ENCODE results near the gene PLPPR5.

Gene PLPPR5

DNA sequence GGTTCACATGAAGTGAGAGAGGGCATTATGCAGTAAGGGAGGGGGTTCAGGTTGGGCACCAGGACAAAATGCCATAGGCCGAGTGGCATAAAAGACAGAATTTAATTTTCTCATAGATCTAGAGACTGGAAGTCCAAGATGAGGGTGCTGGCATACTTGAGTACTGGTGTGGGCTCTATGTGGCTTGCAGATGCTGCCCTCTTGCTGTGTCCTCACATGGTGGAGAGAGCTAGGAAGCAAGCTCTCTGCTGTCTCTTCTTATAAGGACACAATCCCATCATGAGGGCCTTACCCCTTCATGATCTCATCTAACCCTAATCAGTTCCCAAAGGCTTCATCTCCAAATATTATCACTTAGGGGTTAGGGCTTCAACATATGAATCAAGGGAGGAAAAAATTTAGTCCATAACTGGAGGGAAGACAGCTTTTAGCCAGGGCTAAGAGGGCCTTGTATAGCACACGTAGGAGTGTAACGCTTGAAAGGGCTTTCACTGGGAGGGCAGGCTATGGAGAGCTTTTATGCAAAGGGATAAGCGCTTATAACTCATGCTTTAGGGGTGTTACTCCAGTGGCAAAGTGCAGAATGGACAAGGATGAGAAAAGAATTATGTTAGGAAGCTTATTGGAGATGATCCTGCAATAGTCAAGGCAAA is 64.5 kb downstream of the PLPPR5 start:
- ATAC-seq: no peak
- Mint-ChIP-seq H3K9me3 (no peaks in the 10 kb centered on the region), H3K4me1 (peaks cover 10% of the 10 kb centered on the region), H3K36me3 (no peaks in the 10 kb centered on the region), H3K4me3 (no peak overlapping the region), H3K27ac (no peak overlapping the region)
- no peak for DNase-seq (ENCODE audit: low spot score in 2 of 2)

DNA sequence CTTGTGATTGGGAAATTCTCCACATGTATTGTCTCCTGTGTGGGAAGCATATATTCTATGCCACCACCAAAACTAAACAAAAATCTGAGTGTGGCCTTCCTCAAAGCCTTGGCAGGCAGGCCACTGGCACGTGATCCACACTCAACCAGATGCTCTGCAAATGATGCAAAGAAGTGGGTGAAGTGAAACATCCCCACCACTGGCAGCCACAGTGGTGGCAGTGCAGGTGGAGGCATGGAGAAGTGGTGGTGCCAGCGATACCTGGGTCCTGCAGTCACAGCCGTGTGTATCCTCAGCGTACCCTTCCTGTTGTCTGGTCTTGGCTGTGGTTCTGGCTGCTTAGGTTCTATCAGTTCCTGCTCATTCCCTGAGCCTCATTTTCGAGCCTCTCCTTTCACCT is 65.2 kb downstream of the PLPPR5 start:
- ATAC-seq (no peak), DNase-seq (ENCODE audit: low spot score in 2 of 2) (no peak)
- H3K9me3 Mint-ChIP-seq: no peaks in the 10 kb centered on the region
- peaks cover 10% of the 10 kb centered on the region for H3K4me1 Mint-ChIP-seq
- H3K4me3 Mint-ChIP-seq: no peak overlapping the region
- H3K36me3 Mint-ChIP-seq: no peaks in the 10 kb centered on the region
- no peak overlapping the region for H3K27ac Mint-ChIP-seq

DNA sequence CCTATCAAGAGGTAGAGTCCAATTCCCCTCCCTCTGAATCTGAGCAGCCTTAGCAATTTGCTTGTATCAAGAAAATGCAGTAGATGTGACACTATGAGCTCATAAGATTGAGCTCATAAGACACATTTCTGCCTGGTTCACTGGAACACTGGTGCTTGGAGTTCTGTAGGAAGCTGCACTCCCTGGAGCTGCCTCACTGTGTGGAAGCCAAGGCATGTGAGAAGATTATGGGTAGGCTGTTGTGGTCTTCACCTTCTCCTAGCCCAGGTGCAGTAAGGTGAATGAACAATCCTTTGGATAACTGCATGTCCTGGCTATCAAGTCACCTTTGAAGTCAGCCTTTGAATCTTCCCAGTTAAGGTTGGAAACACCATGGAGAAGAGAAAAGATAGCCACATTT is 67.3 kb downstream of the PLPPR5 start:
- no peak for DNase-seq (ENCODE audit: low spot score in 2 of 2)
- Mint-ChIP-seq H3K36me3 (no peaks in the 10 kb centered on the region), H3K9me3 (no peaks in the 10 kb centered on the region), H3K4me1 (peaks cover 10% of the 10 kb centered on the region), H3K4me3 (no peak overlapping the region), H3K27ac (no peak overlapping the region)
- no peak for ATAC-seq

DNA sequence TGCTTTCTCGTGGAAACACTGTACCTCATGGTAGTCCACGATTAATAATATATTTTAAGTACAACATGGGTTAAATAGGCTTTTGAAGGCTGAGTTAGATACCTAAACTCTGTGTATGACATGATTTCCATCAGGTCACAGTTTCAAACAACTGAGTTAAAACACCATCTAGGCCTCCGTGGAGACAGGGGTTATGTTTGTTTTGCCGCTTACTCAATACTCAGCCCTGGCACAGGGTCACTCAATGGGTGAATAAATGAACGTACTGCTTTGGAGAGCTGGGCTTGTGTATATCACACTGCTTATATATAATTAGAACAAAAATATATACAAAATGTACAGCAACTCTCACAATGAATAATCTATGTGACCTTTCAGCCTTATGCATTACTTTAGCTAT is 72.5 kb downstream of the PLPPR5 start:
- Mint-ChIP-seq H3K4me1 (no peaks in the 10 kb centered on the region), H3K9me3 (no peaks in the 10 kb centered on the region), H3K36me3 (no peaks in the 10 kb centered on the region), H3K27ac (no peak overlapping the region), H3K4me3 (no peak overlapping the region)
- no peak for ATAC-seq
- no peak for DNase-seq (ENCODE audit: low spot score in 2 of 2)

DNA sequence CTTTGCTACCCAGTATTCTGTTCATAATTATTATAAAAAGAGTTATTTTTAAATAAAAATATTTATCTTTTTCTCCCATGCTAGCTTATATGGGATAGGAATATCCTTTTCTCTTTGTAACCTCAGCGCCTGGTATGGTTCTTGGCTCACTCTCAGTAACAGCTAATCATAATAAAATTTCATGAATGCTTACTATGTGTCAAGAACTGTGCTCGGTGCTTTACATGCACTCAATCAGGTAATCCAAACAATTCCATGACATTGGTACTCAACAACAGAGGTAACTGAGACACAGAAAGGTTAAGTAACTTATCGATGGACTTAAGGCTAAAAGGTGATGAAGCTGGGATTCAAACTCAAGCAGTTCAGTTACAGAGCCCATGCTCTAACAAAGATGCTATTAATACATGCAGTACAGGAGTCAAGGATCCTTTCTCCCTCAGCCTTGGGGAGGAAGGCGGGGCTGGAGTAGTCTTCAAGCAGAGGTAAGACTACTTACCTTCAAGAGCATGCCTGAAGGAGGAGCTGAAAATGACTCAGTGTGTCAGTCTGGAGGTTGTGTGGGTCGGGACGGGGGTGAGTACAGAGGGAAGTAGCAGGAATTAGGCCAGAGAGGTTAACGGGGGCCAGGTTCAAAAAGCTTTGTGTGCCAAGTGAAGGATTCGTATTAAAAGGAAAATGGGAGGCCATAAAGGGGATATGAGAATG is 73.4 kb downstream of the PLPPR5 start:
- no peaks in the 10 kb centered on the region for H3K9me3 Mint-ChIP-seq
- no peaks in the 10 kb centered on the region for H3K4me1 Mint-ChIP-seq
- DNase-seq (ENCODE audit: low spot score in 2 of 2) (no peak), ATAC-seq (no peak)
- H3K36me3 Mint-ChIP-seq: no peaks in the 10 kb centered on the region
- H3K27ac Mint-ChIP-seq: no peak overlapping the region
- no peak overlapping the region for H3K4me3 Mint-ChIP-seq

DNA sequence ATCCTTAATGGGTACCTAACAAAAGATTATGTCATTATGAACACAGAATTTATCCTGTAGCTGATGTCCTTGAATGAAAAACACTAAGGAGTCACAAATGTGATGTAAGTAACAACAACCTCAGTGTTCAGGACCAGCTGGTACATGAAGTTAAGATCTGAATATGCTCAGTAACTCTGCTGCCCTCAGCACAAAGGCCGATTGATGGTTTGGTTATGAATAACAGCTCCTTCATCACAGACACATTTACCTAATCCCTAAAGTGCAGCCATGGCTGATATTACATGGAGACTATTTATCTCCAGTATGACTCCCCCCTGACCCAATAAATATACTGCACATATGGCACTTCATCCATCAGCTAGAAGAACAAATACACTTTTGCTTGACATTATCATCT is 75.2 kb downstream of the PLPPR5 start:
- ATAC-seq: no peak
- H3K9me3 Mint-ChIP-seq: no peaks in the 10 kb centered on the region

DNA sequence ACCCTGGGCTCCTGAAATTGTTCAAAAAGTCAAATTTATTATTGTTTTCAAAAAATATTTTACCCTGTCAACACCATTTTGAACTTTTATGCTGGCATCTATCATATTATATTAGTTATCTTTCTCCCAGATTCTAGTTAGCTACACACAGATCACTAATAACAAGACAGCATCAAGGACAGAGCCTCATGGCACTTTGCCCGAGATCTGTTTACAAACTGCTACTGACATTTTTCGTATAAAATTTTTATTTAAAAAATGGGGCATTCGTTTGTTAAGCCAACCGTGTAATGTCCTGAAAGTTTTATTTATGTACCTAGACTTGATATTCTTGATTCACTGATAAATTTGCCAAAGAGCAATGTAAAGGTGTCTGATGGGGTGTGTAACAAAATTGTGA is 78.1 kb downstream of the PLPPR5 start:
- H3K9me3 Mint-ChIP-seq: no peaks in the 10 kb centered on the region
- ATAC-seq (no peak), DNase-seq (ENCODE audit: low spot score in 2 of 2) (no peak)
- no peaks in the 10 kb centered on the region for H3K36me3 Mint-ChIP-seq
- no peaks in the 10 kb centered on the region for H3K4me1 Mint-ChIP-seq
- no peak overlapping the region for H3K27ac Mint-ChIP-seq
- no peak overlapping the region for H3K4me3 Mint-ChIP-seq

More for the DNA sequence above, 75.2 kb downstream of the PLPPR5 start:
- no peak overlapping the region for H3K4me3 Mint-ChIP-seq
- no peaks in the 10 kb centered on the region for H3K36me3 Mint-ChIP-seq
- no peak overlapping the region for H3K27ac Mint-ChIP-seq
- DNase-seq (ENCODE audit: low spot score in 2 of 2): no peak
- no peaks in the 10 kb centered on the region for H3K4me1 Mint-ChIP-seq

DNA sequence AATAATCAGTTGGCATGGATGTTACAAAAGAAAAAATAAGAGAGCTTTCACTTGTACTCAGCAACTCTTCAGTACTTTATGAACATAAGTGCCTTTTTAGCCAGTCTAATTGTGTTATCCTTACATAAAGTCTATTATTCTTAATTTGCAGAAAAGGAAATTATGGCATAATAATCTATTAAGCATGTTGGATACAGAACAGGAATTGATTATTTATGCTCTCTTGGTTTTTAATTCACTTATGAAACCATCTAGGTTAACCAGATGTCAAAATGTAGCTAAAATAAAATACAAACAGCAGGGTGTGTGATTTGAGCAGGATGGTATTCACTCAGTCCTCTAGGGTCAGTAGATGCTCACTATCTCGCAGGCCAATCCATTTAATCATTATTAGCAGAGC is 79.7 kb downstream of the PLPPR5 start:
- H3K27ac Mint-ChIP-seq: no peak overlapping the region
- no peaks in the 10 kb centered on the region for H3K36me3 Mint-ChIP-seq
- no peak overlapping the region for H3K4me3 Mint-ChIP-seq
- peaks cover 3% of the 10 kb centered on the region for H3K4me1 Mint-ChIP-seq
- ATAC-seq (no peak), DNase-seq (ENCODE audit: low spot score in 2 of 2) (no peak)
- no peaks in the 10 kb centered on the region for H3K9me3 Mint-ChIP-seq

DNA sequence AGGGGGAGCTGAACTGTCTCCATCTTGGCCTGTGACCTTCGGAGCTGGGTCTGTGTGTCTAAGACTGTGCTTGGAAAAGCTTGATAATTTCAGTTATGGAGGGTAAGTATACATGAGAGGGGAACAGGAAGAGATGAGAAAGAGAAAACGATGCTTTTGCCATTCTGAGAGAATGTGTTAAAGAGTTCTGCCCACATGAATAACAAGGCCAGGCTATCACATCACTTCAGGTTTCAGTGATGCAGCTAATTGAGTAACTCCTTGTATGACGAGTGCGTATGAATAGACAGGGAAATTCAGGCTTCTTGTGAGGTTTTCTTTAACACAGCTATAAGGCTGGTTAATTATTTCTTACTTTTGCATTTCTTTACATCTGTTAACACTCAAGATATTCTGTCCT is 81.0 kb downstream of the PLPPR5 start:
- DNase-seq (ENCODE audit: low spot score in 2 of 2): no peak
- peak; percentile 85 for ATAC-seq
- Mint-ChIP-seq H3K27ac (no peak overlapping the region), H3K9me3 (no peaks in the 10 kb centered on the region), H3K4me3 (no peak overlapping the region), H3K4me1 (peaks cover 6% of the 10 kb centered on the region), H3K36me3 (no peaks in the 10 kb centered on the region)

DNA sequence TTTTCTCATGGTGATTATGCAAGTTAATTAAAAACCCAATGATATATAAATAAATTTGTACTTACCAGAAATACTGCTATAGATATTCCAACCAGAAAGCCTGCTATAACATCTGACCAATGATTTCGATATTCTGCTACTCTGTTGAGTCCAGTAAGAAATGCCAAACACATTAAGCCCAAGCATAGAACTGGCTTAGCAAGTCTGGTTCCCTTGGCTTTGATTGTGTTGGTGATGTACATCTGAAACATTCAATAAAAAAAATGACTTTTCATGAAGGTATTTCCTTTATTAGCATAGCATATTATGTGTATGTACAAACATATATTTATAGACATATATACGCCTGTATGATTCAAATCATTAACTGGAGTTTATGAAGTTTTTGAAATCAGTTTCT is 82.8 kb downstream of the PLPPR5 start:
- Mint-ChIP-seq H3K27ac (no peak overlapping the region), H3K9me3 (no peaks in the 10 kb centered on the region), H3K4me3 (no peak overlapping the region), H3K4me1 (peaks cover 6% of the 10 kb centered on the region), H3K36me3 (no peaks in the 10 kb centered on the region)
- DNase-seq (ENCODE audit: low spot score in 2 of 2) (no peak), ATAC-seq (no peak)

DNA sequence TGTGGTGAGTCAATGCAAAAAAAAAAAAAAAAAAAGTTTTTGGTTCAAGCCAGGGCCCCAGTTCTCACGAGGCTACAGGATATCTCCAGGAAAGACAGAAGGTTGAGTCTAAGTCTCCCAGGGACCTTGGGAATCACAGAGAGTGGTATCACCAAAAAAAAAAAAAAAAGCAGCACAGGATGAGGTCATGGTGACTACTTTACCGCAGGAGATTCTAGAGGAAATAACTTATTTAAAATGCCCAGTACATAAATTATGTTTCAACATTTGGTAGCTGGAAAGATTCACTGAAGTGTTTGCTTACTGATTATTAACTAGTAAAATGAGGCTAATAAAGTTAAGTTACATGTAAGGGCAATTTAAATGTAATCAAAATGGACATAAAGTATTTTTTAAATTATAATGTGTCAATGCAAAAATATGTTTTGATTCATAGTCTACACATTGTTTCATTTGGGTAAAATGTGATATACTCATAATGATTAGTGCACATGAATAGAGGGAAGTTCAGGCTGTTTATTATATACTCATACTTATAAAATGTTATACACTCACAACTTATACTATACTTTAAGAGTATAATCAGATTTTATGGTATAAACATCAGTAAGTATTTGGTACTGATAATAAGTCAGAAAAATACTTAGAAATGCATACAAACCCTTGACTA is 84.1 kb downstream of the PLPPR5 start:
- no peak for DNase-seq (ENCODE audit: low spot score in 2 of 2)
- no peaks in the 10 kb centered on the region for H3K36me3 Mint-ChIP-seq
- H3K9me3 Mint-ChIP-seq: no peaks in the 10 kb centered on the region
- no peak overlapping the region for H3K27ac Mint-ChIP-seq
- H3K4me3 Mint-ChIP-seq: no peak overlapping the region
- peaks cover 6% of the 10 kb centered on the region for H3K4me1 Mint-ChIP-seq
- no peak for ATAC-seq

DNA sequence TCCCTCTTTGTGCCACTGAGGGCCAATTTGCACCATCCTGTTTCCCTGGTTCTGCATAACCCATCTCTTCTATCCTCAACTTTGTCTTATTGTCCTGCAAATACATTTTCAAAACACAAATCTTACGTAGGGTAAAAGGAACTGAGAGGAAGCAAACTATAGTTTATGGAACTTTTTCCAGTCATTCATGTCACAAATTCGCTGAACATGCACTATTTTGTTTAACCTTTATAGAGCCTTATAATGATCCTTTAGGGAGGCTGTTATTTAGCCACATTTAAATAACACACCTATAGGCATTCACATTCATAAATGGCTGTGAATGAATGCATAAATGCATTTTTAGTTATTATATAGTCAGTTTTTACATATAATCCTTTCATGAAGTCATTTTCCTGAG is 85.0 kb downstream of the PLPPR5 start:
- Mint-ChIP-seq H3K4me3 (no peak overlapping the region), H3K4me1 (peaks cover 6% of the 10 kb centered on the region), H3K36me3 (no peaks in the 10 kb centered on the region), H3K27ac (no peak overlapping the region), H3K9me3 (no peaks in the 10 kb centered on the region)
- ATAC-seq: no peak
- no peak for DNase-seq (ENCODE audit: low spot score in 2 of 2)

DNA sequence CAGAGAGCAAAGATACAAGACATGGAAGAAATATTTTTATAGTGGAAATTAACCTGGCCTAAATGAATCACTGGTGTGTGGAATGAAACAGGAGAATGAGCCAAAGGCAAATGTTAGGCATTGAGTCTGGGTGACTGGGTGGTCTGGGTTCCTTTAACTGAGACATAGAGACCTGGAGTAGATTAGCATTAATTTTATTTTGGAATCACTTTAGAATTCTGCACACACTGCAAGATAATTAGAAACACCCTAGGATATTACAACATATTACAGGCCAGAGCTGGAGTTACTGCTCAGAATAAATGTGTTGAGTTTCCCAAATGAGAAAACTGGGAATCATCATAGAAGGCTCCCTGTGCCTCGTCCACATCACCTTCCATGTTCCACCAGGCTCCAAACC is 85.5 kb downstream of the PLPPR5 start:
- no peaks in the 10 kb centered on the region for H3K9me3 Mint-ChIP-seq
- DNase-seq (ENCODE audit: low spot score in 2 of 2) (no peak), ATAC-seq (no peak)
- no peak overlapping the region for H3K27ac Mint-ChIP-seq
- no peaks in the 10 kb centered on the region for H3K36me3 Mint-ChIP-seq
- peaks cover 6% of the 10 kb centered on the region for H3K4me1 Mint-ChIP-seq
- H3K4me3 Mint-ChIP-seq: no peak overlapping the region

DNA sequence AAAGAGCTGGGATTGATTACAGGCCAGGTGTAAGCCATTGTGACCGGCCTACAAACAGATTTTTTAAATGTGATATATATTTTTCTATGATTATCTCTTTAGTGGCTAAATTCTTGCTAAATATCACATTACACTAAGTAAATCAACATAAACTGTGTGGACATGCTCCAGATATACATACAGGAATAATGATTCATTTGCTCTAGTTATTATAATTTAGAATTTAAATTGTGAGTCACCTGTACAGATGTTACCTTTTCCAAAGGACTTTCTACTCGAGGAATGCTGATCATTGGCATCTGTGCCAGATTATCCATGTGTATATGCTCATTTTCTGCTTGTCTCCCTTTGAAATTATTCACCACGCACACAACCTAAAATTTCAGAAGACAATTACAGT is 90.1 kb downstream of the PLPPR5 start:
- DNase-seq (ENCODE audit: low spot score in 2 of 2) (no peak), ATAC-seq (no peak)
- H3K9me3 Mint-ChIP-seq: no peaks in the 10 kb centered on the region
- no peak overlapping the region for H3K4me3 Mint-ChIP-seq
- H3K27ac Mint-ChIP-seq: no peak overlapping the region
- no peaks in the 10 kb centered on the region for H3K36me3 Mint-ChIP-seq
- no peaks in the 10 kb centered on the region for H3K4me1 Mint-ChIP-seq

DNA sequence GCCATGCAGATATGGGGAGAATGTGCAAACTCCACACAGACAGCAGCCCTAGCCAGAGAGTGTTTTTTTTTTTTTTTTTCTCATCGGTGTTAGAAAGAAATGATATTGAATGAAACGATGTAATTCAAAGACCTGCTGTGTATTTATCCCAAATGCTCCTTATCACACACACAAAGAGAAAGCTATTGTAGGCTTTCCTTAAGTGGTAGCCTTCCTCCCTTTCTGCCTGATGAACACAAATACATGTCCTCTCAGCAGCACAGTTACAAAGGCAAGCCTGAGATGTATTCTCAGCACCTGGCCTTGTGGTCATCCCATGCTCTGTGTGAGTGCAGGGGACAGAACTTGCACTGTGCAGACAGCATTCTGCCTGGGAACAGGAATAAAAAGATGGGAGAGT is 93.8 kb downstream of the PLPPR5 start:
- ATAC-seq: no peak
- no peaks in the 10 kb centered on the region for H3K4me1 Mint-ChIP-seq
- no peak overlapping the region for H3K4me3 Mint-ChIP-seq
- H3K27ac Mint-ChIP-seq: no peak overlapping the region
- no peak for DNase-seq (ENCODE audit: low spot score in 2 of 2)
- H3K9me3 Mint-ChIP-seq: no peaks in the 10 kb centered on the region
- no peaks in the 10 kb centered on the region for H3K36me3 Mint-ChIP-seq

DNA sequence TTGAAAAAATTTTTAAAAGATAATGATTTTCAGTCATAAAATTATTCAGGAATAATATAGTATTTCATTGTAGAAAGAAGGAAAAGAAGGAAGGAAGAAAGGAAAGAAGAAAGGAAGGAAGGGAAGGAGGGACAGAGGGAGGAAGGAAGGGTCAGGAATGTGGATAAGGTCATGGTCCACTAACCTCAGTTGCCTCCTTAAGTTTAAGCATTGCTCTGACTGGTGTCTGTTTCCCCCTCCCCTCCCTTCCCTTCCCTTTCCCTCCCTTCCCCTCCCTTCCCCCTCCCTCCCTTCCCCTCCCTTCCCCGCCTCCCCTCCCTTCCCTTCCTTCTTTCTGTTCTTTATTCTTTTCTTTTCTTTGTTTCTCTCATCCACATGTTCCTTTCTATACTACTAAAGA is 95.7 kb downstream of the PLPPR5 start:
- ATAC-seq (no peak), DNase-seq (ENCODE audit: low spot score in 2 of 2) (no peak)
- H3K4me3 Mint-ChIP-seq: no peak overlapping the region
- no peaks in the 10 kb centered on the region for H3K36me3 Mint-ChIP-seq
- H3K9me3 Mint-ChIP-seq: no peaks in the 10 kb centered on the region
- H3K4me1 Mint-ChIP-seq: no peaks in the 10 kb centered on the region
- H3K27ac Mint-ChIP-seq: no peak overlapping the region
